Femur (tissue), 1 donor: ENCODE data around the gene RPS15.
A peak's percentile ranks its signal among the peaks of the same experiment; 100 is the strongest.
"Not testable (repeated sequence)": the region's sequence is repeated elsewhere in the genome, so short reads cannot be mapped to it uniquely, and the experiment has no call there.

Experiments used
- DNase-seq: peaks from one replicate; pipeline ENCODE4 v3.0.0-alpha.2; 2017

Gene RPS15

DNA sequence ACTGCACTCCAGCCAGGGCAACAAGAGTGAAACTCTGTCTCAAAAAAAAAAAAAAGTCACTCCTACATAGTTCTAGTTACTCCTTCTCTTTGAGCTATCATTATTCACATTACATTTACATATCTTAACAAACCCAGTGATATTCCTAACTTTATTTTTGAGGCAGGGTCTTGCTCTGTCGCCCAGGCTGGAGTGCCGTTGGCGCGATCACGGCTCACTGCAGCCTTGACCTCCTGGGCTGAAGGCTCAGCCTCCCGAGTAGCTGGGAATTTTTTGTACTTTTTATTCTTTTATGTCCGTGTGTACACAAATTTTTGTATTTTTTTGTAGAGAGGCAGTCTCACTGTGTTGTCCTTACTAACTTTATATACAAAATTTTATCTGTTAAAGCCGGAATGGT lies 587 bp upstream of the RPS15 start:
- DNase-seq = no peak

DNA sequence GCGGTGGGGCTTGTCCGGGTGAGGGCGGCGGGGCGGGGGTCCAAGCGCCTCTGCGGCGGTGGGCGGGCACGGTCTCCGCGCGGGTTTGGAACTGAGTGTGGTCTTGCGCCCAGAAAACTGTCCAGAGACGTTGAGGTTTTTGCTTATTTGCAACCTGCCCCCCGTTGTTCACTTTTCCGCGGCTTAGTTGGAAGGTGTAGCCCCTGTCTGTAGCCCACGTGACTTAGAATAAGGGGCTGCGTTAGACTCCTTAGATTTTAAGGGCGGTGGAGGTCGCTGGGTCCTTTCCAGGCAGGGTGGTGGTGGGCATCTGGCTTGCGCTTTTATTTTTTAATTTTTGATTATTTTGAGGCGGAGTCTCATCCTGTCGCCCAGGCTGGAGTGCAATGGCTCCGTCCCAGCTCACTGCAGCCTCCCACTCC lies 748 bp downstream of the RPS15 start:
- no peak for DNase-seq

DNA sequence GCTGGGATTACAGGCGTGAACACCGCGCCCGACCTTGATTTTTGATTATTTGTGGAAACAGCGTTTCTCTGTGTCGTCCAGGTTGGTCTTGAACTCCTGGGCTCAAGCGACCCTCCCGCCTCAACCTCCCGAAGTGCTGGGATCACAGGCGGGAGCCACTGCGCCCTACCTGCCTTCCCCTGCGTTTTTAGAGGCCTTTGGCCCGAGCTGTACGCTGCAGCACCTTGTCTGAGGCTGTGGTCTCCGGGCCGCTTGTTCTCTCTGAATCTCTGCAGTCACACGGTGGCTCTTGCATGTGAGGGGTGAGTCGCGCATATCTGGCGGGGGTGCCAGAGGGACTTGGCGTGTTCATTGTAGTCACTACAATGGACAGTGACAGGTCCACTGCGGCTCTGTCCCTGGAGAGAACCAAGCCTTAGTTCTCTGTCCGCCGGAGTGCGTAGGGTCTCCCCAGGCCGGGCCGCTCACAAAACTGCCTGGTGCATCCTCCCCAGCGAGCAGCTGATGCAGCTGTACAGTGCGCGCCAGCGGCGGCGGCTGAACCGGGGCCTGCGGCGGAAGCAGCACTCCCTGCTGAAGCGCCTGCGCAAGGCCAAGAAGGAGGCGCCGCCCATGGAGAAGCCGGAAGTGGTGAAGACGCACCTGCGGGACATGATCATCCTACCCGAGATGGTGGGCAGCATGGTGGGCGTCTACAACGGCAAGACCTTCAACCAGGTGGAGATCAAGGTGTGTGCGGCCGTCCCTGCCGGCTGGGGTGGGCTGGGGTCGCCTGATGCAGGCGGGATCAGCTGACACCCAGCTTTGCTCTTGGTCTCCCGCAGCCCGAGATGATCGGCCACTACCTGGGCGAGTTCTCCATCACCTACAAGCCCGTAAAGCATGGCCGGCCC lies 1.6 kb downstream of the RPS15 start:
- not testable (repeated sequence) for DNase-seq

DNA sequence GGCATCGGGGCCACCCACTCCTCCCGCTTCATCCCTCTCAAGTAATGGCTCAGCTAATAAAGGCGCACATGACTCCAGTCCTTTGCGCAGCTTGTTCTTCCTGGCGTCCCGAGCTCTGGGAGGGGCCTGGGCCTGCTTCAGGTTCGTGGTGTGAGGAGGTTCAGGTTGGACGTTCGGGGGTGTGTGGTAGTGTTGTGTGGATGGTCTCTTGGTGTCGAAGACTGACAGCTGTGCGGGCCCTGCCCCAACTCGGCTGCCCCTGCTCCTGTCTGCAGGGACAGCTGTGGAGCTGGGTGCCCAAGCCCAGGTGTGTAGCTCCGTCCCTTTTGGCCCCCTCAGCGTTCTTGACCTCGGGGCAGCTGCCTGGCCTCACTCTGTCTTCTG lies 2.2 kb downstream of the RPS15 start:
- no peak for DNase-seq

DNA sequence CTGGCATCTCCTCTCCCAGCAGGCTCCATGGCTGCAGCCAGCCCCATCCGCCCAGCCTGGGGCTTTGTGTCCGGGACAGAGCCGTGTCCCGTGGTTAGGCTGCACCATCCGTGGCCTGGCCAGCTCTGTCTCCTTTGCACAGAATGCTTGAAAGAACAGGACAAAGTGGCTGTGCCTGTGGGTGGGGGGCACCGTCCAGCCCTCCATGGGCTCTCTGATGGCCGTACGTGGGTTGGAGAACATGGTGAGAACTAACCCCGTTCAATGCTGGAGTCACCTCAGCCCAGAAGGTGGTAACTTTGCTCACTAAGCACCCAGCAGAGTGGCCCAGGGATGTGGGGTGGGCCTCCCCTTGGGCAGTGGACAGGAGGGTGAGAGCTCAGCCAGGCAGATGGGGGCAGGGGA lies 2.8 kb downstream of the RPS15 start:
- DNase-seq = no peak

DNA sequence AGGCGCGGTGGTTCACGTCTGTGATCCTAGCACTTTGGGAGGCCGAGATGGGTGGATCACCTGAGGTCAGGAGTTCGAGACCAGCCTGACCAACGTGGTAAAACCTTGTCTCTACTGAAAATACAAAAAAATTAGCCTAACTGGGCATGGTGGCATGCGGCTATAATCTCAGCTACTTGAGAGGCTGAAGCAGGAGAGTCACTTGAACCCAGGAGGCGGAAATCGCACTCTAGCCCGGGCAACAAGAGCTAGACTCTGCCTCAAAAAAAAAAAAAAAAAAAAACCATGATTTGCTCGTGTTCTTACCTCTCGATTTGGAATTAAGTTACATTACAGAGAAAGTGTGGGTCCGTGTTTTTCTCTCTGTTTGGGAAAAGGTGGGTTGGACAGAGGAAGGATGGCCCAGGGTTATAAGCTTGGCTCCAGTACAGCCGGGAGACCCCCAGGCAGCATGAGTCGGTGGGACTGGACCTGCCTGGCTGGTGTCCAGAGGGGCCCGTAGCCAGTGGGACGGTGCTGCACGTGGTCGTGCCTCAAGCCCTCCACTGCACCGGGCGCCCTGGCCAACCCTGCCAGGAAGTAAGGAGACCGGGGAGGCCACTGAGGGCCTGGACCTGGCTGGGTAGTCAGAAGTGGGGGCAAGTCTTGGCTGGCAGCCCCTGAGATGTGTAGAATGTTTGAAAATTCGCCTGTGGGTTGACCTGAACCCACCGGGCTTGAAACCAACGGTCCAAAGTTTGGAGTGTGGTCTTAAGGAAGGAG lies 3.7 kb downstream of the RPS15 start:
- DNase-seq = no peak

DNA sequence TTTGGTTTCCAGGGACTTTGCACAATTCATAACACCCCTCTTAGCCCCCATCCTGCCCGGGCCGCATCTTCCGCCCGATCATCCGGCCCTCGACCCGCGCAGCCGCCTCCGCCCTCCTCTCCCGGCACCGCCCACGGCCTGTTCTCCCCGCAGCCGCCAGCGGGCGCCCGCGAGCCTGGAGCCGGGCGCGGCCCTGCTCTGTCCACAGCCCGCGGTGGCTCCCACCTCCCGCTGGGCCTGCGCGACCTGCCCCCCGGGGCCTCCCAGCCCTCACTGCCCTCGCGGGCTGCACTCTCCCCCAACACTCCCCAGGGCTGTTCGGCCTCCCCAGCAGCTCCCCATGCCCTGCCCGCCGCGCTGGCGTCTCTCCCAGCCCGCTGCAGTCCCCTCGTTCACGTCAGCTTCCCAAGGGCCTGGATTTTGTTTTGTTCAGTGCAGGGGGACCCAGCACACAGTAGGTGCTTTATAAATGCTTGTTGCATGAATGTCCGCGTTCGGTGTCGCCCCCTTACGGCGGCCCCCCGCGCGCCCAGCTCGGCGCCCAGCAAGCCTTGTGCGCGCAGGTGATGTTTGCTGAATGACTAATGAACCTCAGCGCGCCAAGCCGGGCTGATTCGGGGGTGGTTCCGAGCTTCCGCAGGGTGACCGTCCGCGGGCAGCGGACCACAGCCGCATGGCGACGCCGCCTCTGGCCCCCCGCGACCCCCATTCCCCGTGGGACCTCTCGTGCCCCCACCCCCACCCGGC lies 7.2 kb downstream of the RPS15 start:
- peak; percentile 77 for DNase-seq

DNA sequence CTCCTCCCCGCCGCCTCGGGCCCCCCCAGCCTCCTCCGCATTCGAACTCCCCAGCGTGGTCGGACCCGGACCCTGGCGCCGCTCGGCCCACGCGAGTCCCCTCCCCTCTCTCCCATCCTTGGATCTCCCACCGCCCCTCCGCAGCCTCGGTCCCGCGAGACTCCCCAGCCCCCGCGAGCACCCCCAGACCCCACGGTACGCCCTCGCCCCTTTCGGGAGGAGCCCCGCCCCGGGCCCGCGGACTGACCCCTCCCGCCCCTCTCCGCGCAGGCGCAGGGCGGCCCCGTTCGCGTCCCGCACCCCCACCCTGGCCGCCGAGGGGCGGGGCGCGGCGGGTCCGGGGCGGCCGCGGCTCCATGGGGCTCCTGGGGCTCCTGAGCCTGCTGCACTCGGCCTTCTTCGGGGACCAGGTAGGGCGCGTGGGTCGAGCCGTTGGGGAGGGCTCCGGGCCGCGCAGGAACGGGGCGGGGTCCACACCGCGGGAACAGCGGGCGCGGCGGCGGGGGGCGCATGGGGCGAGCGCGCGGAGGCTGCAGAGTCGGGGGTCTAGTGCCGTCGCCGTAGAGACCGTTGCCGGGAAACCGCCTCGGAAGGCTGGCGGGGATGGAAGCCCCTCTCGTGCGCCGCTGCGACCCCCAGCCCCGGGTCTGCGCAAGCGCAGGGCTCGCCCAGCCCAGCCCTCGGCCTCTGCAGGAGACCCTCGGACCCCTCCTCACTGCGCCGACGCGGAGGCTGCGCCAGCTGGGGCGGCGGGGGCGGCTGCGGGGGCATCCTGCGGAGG lies 7.9 kb downstream of the RPS15 start:
- DNase-seq = peak; percentile 62

DNA sequence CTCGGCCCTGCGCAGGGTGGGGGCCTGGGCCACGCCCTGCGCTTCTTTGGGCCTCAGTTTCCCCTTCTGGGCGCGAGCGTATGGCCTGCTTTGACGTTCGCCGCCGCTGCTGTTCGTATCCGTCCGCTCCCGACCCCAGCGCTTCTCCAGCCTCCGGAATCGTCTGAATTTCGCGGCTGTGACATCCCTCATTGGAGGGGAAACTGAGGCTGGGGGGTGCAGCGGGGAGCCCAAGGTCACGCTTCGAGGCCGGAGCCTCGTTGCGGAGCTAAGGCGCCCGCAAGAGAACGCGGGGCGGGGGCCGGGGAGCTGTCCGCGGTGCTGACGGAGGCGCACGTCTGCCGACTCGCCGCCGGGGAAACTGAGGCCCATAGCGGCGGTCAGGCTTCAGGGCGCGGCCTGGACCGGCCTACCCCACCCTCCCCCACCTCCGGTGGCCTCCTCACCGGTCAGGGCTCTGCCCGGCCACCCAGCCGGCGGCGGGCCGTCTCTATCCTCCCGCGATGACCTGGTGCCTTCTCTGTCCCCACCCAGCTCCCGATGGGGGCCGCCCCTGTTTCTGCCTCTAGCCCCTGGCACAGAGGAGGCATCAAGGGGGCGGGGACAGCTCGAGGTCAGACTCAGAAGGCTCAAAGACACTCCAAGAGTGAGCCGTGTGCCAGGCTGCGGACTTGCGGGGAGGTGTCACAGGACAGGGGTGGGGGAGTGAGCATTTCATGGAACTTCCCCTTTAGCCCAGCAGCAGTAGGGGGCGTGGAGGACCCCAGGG lies 8.7 kb downstream of the RPS15 start:
- no peak for DNase-seq

DNA sequence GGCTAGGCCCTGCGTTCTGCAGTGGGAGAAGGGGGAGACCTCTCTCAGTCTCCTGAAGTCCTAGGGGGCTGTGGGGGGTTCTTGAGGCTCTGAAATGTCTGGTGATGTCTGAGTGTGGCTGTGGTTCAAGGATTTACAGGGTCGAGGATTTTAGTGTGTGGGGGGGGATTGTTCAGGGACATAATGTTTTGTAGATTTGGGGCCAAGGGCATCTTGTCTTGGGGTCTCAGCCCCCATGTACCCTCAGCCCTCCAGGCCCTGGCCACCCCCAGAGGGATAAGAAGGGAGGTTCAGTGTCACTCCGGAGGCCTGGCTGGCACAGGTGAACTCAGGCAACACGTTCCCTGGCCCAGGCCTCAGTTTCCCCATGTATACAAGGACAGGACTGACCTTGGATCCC lies 9.3 kb downstream of the RPS15 start:
- DNase-seq = no peak

DNA sequence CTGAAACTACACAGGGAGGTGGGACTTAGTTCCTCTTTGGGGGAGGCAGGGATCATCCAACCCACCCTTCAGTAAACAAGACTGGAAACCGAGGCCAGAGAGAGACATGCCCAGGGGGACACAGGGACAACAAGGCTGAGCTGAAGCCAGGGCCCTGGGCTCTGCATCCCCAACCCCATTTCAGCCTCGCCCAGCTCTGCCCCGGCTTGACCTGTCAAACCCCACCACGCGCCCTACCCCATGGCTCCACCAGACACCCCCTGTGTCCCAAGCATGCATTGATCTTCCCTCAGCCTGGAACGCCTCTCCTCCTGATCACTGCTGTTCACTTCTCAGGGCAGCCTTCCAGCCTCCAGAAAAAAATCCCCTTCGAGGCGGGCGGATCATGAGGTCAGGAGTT lies 9.7 kb downstream of the RPS15 start:
- no peak for DNase-seq

DNA sequence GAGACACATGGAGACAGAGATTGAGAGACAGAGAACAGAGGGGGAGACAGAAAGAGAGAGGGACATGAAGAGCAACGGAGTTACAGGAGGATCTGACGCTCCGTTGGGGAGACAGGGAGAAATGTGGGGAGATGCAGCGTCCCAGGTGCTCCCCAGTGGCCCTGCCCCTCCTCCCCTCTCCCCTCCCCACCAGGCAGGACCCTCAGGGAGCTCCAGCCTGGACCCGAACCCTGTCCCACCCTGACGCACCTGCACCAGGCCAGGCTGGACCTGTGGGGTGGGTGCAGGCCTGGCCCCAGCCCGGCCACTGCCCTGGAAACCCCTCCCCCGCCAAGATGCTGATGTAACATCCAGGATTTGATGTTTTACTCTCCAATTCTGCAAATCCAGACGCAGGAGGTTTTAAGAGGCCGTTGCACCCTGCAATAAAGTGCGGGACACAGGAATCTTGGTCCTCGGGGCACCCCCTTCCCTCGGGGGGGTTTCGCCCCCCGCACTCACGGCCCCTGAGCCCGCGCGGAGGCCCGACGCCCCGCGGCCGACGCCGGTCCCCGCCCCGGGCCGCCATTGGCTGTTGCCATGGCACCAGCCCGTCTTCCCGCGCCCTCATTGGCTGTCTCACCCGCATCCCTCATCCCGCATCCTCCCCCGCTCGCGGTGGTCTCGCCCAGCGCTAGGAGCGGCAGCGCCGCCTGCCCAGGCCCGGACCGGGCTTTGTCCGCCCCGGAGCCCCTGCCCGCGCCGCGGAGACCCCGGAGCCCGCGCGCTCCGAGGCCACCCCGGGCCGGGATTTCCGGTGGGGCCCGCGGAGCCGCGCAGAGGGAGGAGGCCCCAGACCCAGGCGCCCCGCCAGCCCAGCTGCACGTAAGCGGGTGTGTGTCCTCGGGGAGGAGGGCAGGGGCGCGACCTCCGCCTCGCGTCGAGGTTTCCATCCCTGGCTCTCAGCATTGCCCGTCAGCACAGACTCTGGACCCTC lies 11.6 kb downstream of the RPS15 start, which contains the start of gene APC2:
Gene APC2 (plus strand): TSS at position 655 of the 976 bp plus-strand sequence. CDS start 2,881 bp downstream, outside the sequence.
- DNase-seq = no peak

DNA sequence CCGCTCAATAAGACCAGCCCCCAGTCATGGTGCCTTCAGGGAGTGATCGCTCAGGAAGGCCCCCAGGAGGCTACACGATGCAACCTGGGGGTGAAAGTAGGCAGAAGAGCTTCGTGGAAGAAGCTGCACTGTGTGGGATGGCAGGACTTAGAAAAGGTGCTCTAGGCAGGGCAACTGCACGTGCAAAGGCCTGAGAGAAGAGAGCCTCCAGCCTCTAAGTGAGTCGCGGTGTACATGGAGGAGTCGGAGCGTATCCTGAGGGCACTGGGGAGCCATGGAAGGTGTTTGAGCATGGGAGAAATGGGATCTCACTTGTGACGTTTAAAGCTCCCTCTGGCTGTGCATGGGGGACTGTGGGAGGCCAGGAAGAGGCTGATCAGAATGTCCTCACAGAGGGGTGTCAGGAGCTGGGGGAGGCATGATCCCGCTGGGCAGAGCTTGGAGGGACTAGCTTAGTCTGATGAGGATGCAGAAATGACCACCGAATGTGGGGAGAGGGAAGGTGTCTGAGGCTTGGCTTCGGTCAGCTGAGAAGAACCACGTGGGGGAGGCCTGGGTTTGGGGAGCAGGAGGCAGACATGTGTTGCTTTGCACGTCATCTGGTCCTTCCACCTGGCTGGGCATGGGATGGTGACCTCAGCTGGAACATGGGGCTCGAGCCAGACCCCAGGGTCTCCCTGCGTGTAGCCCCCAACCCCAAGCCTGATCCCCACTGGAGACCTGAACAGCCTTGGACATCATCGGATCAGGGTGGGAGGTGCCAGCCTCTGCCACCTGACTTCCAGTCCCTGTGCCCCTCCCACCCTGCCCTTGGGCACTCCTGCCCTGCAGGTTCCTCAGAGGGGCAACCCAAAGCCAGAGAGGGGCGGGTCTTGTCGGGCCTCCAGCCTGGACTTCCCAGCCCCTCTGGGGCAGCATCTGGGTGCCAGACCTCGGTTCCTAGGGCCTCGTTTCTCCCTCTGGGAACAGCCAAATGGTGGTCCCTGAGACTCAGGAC lies 12.8 kb downstream of the RPS15 start:
- DNase-seq = no peak

DNA sequence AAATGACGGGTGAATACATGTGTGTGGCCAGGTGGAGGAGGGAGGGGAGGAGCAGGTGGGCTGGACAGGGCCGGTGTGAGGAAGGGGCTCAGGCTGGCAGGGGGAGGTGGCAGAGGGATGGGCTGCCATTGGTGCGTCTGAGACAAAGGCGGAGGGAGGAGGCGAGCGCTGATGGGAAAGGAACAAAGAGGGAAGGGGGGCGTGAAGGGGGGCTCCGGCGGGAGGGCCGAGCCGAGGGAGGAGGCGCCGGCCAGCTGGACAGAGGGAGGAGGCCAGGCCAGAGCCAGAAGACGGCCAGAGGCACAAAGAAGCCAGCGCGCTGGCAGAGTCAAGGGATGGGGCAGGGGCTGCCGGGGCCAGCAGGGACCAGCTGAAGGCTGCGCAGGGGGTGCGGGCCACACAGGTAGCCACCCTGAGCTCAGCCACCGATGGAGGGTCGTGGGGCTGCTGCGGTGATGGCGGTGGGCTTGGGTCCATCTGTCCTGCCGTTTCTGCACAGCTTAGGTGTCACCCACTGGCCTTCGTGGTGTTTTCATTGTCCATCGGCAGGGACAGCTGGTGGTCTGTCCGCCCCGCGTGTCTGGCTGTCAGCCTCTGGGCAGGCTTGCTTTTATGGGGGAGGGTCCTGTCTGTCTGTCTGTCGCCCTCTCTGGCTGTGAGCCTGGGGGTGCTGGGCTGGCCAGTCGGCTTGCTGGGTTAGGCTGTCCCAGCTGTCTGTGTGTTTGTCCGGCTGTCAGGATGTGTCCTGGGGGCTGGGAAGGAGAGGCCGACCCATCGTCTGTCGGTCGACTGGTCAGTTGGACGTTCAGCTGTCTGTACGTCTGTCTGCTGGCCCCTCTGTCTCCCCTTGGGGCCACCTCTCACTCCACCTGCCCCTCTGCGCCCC lies 14.0 kb downstream of the RPS15 start:
- DNase-seq = no peak

DNA sequence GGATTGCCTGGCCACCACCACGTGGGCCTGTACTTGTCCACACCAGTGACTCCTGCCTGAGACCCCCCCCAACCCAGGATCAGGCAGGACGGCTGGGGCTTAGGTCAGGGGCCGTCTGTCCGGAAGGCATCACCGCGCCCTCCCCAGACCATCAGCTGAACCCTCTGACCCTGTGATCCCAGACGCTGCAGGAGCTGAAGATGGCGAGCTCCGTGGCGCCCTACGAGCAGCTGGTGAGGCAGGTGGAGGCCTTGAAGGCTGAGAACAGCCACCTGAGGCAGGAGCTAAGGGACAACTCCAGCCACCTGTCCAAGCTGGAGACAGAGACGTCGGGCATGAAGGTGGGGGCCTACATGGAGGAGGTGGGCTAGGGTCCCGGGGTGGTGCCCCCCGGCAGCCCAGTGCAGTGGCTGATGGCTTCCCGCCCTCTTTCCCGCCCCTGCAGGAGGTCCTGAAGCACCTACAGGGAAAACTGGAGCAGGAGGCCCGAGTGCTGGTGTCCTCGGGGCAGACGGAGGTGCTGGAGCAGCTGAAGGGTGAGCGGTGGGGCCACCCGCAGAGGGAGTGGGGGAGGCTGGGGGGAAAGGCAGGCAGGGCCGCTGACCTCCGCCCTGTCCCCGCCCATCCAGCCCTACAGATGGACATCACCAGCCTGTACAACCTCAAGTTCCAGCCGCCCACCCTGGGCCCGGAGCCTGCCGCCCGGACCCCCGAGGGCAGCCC lies 14.8 kb downstream of the RPS15 start:
- DNase-seq = no peak

DNA sequence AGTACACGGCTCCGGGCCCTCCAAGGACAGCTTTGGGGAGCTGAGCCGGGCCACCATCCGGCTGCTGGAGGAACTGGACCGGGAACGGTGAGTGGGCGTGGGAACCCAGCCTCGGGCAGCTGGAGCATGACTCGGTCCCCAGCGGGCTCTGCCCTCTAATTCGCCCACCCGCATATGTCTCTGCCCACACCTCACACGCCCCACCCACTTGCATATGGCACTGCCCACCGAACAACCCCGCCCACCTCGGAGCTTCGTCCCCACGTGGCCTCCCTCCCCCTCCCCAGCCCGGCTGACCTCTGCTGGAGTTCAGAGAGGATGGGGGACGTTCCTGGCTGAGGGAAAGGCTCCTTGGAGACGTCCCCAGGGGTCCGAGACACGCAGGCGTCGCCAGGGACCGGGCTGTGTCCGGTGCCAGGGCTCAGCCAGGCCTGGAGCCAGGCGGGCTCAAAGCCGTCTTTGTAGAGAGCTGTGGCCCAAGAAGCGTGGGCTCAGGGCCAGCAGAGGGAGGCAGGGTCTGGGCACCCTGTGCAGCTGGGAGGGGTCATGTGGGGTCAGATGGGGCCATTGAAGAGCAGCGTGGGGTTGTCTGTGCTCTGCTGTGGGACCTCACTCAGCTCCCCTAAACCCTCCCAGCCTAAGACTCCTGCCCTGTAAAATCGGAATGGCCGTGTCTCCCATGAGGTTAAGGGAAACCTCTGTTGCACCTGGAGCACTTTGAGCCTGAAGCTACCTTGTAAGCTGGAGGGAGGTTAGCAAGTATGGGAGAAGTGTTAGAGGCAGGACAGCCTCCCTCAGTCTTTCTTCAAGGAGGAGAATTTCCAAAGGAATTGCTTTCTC lies 15.5 kb downstream of the RPS15 start:
- no peak for DNase-seq

DNA sequence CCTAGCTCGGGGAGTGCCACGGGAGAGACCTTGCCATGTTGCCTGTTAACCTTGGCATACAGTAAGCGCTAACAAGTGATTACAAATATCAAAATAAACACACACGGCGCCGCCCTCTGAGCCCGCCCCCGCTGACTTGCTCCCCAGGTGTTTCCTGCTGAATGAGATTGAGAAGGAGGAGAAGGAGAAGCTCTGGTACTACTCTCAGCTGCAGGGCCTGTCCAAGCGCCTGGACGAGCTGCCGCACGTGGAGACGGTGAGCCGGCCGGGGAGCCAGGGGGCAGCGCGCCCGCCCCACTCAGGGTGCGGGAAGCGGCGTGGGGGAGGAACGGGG lies 16.8 kb downstream of the RPS15 start:
- DNase-seq = no peak
